ENCODE measurements around the gene SLC38A7.

DNA sequence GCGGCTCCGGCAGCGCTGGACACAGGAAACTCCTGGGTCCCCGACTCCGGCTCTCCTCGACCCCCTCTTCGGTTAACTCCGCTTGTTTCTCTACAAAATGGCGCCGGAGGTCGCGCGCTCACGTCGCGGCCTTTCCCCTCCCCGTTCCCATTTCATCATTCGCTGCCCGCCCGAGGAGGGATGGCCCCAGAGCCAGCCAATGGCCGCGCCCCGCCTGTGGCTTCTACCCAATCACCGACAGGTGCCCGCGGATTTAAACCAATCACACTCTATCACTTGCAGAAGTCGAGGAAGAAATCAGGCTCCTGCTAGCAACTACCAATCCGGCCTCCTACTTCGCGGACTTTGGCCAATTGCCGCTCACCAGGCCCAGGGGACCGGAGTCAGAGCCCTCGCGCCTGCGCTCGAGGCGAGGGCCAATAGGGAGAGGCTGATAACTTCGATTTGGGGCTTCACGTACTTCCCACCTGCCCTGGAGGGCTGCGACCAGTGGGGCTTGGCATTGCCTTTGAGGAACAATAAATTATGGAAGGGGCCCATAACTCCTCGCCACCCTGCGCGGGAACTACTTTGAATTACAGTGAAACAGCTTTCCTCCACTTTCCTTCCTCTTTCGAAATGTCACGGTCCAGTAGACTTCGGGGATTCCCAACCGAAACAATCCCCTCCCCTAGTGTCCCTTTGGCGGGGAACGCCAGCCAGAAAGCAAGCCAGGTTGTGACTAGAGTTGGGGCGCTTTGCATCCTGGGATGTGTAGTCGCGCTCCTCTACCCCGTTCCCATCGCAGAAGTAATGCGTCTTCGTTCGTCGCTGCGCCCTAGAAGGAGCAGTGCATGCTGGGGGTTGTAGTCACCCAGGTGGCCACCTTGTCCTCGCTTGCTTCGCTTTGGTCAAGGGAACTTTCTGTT, 54.6 kb downstream of the SLC38A7 start, which contains the start of gene CNOT1:
- TF ChIP-seq, protein P1, sequence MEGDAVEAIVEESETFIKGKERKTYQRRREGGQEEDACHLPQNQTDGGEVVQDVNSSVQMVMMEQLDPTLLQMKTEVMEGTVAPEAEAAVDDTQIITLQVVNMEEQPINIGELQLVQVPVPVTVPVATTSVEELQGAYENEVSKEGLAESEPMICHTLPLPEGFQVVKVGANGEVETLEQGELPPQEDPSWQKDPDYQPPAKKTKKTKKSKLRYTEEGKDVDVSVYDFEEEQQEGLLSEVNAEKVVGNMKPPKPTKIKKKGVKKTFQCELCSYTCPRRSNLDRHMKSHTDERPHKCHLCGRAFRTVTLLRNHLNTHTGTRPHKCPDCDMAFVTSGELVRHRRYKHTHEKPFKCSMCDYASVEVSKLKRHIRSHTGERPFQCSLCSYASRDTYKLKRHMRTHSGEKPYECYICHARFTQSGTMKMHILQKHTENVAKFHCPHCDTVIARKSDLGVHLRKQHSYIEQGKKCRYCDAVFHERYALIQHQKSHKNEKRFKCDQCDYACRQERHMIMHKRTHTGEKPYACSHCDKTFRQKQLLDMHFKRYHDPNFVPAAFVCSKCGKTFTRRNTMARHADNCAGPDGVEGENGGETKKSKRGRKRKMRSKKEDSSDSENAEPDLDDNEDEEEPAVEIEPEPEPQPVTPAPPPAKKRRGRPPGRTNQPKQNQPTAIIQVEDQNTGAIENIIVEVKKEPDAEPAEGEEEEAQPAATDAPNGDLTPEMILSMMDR (IDR thresholded peaks at IDR 0.05; ENCODE audit: insufficient read depth, low read length, poor library complexity, severe bottlenecking): no peak
- TF ChIP-seq EZH2phosphoT487 (conservative IDR thresholded peaks at IDR 0.05; ENCODE audit: low read length): no peak
